ENCODE data around the gene SORCS2.

The SORCS2 gene

GRCh38 chr4:7777871-7778509, 585.7 kb downstream of the SORCS2 start:
- DNase-seq (ENCODE audit: low read depth in 2 of 2): no peak

GRCh38 chr4:7778510-7779431, 586.4 kb downstream of the SORCS2 start:
- DNase-seq (ENCODE audit: low read depth in 2 of 2): no peak

GRCh38 chr4:7779432-7779768, 587.1 kb downstream of the SORCS2 start:
- DNase-seq (ENCODE audit: low read depth in 2 of 2): no peak

GRCh38 chr4:7780751-7781348, 588.5 kb downstream of the SORCS2 start:
- no peak for DNase-seq (ENCODE audit: low read depth in 2 of 2)

DNA sequence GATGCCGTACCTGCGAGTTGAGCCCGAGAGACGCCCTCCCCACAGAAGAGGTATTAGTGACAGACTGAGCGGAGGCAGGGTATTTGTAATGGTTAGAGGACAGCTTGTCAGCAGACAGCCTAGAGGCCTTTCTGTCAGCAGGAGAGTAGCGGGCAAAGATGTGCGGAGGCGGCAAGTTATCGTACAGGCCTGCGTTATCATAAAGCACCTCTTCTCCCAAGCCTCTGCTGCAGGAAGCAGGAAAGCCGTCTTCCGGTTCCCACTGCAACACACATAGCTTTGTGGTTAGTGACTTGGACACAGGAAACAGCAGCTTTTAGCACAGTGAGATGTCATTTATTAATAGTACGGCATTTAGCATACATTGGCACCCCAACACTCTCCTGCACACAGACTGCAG, 589.0 kb downstream of the SORCS2 start:
- DNase-seq (ENCODE audit: low read depth in 2 of 2): no peak

GRCh38 chr4:7781993-7782392, 589.7 kb downstream of the SORCS2 start:
- no peak for DNase-seq (ENCODE audit: low read depth in 2 of 2)

DNA sequence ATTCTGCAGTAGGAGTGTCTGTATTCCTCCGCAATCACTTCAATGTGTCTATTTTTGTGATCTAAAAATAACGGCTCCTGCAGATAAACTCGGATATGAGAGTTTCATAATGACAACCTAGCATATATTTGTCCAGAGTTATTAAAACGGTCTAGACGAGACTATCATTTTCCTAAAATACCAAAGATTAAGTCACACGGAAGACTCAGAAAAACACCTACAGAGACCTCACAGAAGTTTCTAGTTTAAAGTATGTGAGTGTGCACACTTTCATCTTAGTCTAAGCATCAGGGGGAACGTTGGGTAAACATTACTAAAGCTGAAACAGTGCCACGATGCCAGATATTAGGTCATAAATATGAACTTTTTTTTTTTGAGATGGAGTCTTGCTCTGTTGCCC, 590.4 kb downstream of the SORCS2 start:
- DNase-seq (ENCODE audit: low read depth in 2 of 2): no peak

- DNase-seq (ENCODE audit: low read depth in 2 of 2): no peak
Observed at GRCh38 chr4:7783541-7783940, 591.2 kb downstream of the SORCS2 start.

DNA sequence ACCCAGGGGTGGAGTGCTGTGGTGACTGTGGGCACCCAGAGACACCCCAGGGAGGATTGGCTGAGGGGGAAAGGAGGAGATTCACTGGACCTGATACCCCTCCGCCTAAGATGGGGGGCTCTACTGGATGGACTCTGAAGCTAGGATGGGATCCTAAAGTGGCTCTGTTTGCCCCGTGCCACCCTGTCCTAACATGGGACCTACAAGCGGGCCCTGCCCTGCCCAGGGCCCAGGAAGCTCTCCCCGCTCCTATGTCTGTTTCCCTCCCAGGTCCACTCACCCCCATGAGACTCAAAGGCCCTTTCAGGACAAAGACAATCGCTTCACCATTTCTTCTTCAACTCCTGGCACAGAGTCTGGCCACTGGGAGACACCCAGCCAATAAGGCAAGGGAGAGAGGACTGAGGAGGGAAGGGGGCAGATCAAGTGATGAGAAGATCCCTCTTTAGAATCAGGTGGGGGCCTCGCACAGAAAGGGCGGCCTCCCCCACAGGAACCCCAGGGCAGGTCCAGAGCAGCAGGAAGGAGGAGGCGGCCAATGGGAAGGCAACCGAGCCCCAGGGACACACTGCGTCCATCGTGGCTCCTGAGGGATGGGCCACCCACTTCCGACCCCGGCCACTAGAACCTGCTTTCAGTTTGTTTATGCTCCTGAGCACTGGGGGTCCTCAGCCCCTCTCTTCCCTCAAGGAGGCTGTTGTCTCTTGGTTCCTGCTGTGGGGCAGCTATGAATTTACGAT, 592.0 kb downstream of the SORCS2 start:
- DNase-seq (ENCODE audit: low read depth in 2 of 2): no peak

DNA sequence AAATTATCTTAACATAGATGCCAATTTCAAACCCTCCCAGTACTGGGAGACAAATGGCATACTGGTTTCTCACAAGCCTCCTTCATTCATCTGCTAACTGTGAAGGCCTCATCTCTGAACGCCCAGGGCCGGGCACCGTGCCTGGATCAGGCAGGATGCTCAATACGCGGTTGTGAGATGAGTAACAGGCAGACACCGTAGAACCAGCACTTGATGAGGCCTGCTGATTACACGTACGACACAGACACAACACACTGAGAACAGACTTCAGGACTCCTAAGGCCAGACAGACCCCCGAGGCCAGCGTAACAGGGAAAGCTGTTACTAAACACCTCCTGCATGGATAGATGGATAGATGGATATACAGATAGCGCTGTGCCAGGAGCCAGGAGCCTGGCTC, 592.7 kb downstream of the SORCS2 start:
- no peak for DNase-seq (ENCODE audit: low read depth in 2 of 2)

DNA sequence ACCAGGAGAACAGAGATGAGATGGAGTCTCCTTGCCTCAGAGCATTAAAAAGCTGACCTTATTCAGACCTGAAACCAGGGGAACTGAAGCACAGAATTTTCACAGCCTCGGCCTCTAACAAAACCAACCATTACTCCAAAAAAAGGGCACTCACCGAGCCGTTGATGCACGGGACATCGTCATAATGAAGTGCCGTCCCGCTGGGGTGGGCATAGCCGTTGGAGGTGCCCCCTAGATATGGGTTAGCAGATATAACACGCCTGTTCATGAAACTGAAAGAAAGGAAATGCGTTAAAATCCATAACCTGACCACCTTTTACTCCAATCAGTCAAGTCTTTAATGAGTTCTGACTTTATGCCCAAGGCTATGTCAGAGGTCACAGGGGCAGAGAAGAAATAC, 593.7 kb downstream of the SORCS2 start:
- no peak for DNase-seq (ENCODE audit: low read depth in 2 of 2)

DNA sequence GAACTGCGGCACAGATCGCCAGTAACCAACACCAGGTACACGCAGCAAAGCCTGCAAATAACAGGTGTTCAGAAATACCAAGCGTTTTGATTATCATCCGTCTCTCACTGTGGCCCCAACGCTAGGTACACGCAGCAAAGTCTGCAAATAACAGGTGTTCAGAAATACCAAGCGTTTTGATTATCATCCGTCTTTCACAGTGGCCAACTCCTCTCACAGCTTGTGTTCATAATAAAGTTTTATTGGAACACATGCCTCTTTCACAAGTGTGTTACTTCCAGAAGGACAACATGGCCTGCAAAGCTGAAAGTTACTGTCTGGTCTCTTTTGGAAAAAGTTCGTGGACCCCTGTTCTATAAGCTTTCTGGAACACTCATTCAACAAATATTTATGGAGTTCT, 594.2 kb downstream of the SORCS2 start:
- no peak for DNase-seq (ENCODE audit: low read depth in 2 of 2)

GRCh38 chr4:7787067-7787466, 594.7 kb downstream of the SORCS2 start:
- no peak for DNase-seq (ENCODE audit: low read depth in 2 of 2)

DNA sequence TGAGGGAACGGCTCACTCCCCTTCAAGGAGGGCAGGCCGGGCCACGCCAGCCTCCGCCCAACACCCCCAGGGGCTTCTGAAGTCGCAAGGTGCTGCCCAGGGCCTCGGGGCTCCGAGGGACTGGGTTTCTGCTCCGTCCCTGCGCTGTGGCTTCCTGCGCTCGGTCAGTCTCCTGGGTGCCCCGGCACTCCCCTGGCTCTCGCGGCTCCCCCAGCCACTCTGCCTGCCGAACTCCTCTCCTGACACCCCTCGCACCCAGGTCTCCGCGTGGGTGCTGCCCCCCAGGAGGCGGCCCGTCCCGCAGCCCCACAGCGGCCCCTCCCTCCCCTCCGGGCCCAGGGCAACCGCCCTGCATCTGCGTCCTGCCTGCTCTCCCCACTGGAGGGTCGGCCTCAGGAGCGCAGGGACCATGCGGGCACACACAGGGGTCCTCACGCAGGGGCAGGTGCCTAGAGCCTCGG, 595.4 kb downstream of the SORCS2 start:
- DNase-seq (ENCODE audit: low read depth in 2 of 2): no peak

- DNase-seq (ENCODE audit: low read depth in 2 of 2): no peak
Observed at GRCh38 chr4:7788193-7788592, 595.9 kb downstream of the SORCS2 start.

DNA sequence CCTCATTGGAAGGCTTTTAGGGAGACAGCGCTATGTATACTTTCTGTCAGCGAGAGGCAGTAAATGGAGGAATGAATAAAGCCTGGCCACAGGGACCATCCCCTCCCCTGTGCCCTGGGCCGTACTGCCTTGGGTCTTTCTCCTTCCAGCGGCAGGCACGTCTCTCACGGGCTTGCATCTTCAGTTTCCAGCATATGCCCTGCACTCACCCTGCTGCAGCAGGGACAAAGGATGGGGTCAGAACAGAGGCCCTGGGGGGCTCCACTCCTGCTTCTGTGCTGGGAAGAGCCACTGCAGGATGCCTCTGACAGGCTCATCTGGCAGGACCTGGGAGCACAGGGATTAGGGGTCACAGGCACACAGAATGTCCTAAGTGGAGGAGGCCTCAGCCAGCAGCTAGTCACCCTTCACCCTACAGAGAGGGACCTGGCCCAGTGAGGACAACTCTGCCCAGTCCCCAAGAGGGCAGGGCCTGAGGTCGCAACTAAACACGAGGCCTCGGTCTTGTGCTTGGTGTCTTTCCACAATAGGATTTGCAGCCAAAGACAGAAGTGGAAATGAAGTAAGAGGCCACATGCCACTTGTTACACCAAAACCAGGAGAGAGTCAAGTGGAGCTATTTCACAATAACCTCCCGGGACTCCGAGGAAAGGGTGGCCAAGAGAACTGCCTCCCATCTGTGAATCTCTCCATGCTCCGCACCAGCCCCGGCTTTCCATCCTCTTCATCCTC, 596.5 kb downstream of the SORCS2 start:
- no peak for DNase-seq (ENCODE audit: low read depth in 2 of 2)

GRCh38 chr4:7790023-7790422, 597.7 kb downstream of the SORCS2 start:
- no peak for DNase-seq (ENCODE audit: low read depth in 2 of 2)

DNA sequence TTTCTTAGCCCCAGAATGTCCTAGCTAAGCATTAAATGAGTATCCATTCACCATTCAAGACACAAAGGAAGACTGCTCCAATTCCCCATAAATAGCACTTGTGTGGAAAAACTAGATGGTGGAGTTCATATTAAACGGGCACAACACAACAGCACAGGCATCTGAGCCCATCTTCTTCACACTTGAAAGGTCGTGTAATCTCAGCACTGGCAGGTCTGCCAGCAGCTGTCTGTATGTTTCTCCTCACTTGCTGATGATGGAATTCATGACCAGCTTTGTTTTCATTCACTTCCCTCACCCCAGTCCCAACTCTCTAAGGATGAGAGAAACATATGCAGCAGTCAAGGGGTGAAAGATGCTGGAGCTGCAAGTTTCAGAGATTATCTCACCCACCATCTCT, 598.7 kb downstream of the SORCS2 start:
- DNase-seq (ENCODE audit: low read depth in 2 of 2): no peak

Measured in stimulated activated CD8-positive, alpha-beta memory T cell treated with anti-CD3 and anti-CD28 coated beads, Interleukin-2, amount 100 ng/mL, for 48 hours (primary cell).